Activated CD4-positive, CD25-positive, alpha-beta regulatory T cell treated with anti-CD3 and anti-CD28 coated beads, Interleukin-2, amount 50 U/mL, for 72 hours (primary cell): ENCODE results near the gene DROSHA.

Experiments used
- DNase-seq: peaks from one replicate; pipeline ENCODE4 v3.0.0; 2021

DROSHA gene

DNA sequence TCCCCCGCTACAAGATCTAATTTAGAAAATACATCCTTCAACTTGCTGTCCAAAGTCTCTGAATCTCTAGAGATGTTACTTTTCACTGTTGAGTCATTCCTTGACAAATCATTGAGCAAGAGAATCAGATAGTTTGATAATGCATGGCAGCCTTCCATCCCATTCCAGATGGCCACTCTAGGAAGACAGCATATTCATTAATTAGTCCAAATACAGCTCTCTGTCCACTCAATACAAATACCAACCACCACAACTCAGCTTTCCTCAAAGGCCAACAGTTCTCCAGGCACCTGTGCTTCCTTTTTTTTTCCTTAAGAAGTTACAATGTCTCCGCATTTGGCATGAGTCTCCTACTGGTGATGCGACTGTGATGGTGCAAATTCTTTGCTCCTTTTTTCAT is 72.3 kb downstream of the DROSHA start:
- DNase-seq: no peak

DNA sequence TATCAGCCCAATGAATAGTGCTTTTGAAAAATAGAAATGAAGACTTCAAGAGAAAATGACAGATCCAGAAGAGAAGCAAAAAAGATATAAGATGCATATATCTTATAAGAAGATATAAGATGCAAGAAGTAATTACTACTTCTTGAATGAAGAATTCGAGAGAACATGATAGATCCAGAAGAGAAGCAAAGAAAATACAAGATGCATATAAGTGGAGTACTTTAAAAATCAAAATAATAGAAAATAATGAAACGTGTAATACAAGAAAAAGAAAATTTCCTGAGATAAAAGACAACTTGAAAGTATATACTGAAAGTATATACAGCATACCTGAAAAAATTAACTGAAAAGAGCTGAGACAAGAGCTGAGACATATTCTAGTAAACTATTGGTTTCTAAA is 76.7 kb downstream of the DROSHA start:
- DNase-seq: no peak

DNA sequence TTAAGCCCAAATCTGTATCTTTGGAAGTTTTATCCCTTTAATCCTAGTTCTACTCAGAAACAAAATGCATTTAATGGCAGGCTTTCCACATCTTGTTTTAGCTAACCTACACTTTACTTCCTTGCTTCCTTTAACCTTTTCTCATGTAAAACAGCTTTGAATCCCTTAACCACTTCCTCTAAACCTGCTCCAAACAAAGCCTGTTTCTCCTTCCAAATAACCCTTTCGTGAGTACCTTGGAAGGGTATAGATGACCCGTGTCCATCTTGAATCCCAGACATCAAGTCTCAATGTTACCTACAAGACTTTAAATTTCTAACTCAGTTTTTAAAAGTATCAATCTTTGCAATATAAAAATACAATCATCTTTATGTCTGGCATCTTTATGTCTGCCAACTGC is 78.4 kb downstream of the DROSHA start:
- no peak for DNase-seq

DNA sequence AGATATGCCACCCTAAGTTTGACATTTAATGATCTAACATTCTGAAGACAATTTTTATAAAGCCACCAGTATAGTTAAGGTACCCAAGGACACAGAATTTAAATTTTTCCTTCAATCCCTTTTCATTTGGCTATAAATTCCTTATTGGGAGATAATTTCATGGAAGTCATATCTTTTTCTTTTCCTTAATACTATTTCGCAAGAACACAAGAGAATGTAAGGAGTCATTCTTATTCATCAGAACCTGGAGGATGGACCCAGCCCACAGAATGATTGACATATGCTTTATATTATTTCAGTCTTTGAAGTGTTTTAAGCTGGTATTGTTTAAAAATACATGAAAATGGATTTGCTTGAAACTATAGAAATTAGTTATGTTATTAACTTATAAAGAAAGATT is 79.6 kb downstream of the DROSHA start:
- no peak for DNase-seq

DNA sequence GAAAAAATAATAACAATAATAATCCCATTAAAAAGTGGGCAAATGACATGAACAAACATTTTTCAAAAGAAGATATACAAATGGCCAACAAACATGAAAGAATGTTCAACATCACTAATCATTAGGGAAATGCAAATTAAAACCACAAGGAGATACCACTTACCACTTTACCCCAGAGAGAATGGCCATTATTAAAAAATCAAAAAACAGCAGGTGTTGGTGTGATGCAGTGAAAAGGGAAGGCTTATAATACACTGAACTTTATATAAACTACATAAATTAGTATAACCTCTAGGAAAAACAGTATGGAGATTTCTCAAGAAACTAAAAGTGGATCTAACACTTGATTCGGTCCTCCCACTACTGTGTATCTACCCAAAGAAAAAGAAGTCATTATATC is 81.9 kb downstream of the DROSHA start:
- DNase-seq: no peak

DNA sequence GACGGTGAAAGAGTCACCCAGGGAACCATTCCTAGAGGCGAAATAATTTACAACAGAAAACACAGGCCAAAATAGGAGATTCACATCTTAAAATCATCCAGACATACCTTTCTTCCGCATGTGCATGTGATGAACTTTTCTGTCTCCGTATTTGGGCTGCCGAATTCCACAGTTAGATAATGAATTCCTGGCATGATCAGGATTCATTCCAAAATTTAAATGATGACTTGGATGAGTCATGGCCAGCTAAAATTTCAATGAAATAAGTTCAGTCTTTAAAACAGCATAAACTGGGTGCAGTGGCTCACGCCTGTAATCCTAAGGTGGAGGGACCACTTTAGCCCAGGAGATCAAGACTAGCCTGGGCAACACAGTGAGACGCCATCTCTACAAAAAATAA is 82.7 kb downstream of the DROSHA start:
- no peak for DNase-seq

DNA sequence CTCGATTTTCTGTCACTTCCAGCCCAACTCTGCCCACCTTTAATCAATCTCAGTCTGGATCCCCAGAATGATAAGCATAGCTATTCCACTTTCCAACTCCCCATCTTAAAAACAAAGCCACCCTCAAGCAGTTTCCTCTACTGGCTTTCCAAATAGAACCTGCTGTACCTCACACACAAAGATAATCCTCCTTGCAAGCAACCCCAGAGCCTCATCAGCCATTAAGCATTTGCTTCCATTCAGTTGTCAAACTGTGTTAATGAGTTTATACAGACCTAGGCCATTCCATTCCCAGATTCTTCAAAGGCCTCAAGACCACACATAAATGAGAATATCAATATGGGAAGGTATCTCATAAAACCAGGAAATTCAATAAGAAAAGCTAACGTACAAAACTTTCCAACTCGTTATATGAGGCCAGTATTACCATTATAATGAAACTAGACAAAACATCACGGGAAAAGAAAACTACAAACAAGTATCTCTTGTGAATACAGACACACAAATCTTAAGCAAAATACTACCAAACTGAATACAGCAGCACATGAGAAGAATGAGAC is 86.8 kb downstream of the DROSHA start:
- DNase-seq: no peak

DNA sequence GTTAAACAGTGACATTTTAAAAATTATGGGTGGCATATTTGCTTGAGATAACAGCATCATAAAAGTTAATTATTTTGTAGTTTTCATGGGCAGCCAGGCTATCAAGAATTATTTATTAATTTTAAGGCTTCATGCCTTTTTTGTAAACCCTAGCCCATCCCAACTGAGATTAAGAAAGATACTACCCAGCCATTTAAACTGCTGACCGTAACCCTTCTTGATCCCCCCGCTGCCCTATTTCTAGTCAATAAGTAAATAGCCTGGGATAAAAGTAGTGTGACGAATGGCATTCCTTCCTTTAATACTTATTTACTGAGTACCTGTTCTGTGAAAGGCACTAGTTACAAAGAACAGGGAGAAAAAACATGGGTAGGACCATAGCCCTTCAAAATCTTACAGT is 88.3 kb downstream of the DROSHA start:
- DNase-seq: no peak

DNA sequence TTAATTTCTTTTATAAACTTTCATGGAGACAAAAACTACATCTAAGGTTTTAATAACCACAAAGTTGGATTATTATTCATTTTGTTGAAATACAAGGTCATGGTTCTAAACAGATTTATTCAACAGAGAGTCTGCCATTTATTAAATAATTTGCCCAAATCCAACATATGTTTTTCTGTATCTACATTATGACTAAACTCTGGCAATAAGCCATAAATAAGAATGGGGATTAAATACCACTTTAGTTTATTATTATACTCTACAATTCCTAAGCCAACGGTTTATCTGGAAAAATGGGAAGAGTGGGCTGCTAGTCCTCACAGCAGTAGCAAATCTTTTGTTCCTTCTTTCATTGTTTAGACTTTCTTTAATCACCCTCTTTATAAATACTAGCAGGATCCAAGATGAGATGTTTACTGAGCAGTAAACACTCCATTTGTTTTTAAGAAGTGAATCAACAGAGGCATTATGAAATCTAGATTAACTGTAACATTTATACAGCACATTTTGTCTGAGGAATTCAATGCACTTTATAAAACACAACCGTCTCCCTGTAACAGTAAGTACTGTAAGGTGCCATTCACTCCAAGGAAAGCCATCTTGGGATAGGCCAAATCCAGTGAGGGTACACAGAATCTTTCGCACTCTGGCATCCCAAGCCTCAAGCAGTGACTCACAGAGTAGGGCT is 89.7 kb downstream of the DROSHA start:
- DNase-seq: no peak

DNA sequence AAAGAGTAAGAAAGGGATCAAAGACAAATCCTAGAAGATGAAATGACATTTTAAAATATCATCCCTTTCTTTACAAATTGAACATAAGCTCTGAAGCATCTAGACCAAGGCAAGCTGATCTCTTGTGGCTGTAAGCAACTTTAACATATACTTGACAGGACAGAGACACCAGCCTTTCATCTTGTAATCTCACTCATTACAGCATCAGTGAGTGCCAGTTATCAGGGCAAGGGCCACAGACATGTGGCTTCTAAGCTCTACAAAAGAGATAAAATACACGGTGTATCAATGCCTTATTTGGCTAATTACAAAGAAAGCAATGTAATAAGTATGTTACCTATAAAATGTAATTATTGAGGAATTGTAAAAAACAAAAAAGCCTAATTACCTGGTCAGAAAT is 95.0 kb downstream of the DROSHA start:
- DNase-seq: no peak

DNA sequence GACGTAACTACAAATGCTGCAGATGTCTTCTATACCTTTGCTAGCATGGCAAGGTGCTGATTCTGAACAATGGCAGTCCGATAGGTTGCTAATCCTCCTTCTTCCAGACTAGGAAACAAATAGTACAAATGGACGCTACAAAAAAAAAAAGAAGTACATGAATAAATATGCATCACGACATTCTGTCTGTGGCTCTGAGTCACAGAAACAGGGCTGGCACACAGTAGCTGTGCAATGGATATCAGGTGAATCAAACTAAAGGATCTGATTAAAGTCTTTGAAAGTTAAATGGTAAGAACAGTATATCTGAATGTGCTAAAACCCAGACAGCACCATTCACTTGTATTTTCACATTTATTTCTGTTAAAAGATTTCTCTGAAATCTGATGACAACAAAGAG is 96.2 kb downstream of the DROSHA start:
- DNase-seq: no peak

DNA sequence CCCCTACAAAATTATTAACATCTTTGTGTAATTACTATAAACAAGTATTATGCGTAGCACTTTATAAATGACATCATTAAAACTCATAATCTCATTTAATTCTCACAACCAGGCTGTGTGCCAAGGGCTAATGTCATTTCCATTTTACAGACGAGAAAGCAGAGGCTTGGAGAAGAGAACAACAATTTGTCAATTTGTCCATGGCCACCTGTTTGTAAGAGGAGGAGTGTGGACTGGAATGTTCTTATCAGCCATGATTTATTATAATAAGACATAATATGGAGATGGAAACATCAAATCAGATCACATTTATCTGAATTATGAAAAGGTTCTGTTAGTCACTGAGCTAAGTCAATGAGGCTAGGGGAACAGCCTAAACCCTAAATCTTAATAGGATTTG is 97.0 kb downstream of the DROSHA start:
- no peak for DNase-seq

DNA sequence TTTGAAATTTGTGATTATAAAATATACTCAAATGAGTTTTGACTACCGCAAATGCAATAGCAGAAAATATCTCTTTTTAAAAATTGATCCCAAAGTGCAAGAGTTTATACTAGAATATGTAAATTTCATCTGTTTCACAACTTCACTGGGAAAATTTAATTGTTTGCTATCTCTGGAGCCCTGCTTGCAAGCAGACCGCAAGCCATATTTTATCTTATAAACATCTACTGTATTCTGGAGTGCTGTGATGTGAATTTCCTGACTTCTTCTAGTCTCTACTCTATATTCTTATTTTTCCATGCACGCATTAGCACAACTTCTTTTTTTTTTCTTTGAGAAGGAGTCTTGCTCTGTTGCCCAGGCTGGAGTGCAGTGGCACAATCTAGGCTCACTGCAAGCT is 98.7 kb downstream of the DROSHA start:
- DNase-seq: no peak

DNA sequence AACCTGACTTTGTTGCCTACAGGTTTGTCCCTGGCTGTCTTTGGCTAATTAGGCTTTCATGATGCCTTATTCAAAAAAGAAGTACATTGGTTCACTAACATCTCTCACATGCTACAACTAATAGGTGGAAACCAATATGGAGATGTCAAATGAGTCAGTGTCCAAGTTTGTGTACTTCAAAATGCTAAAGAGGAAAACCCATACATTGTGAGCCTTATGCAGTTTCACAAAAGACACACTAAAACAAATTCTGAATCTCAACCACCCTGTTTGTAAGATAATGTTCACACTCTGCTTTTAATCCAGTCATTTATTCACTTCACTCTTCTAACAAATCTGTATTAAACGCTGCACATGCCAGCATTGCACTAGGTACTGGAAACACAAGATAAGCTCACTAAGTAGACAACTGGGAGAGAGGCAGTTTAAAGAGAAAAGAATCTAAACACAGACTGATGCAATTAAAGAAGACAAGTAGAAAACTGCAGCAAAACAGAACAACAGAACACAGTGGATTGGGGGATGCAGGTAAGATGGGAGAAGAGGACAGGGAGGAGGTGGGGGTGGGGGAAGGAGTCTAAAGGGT is 104.1 kb downstream of the DROSHA start:
- no peak for DNase-seq

DNA sequence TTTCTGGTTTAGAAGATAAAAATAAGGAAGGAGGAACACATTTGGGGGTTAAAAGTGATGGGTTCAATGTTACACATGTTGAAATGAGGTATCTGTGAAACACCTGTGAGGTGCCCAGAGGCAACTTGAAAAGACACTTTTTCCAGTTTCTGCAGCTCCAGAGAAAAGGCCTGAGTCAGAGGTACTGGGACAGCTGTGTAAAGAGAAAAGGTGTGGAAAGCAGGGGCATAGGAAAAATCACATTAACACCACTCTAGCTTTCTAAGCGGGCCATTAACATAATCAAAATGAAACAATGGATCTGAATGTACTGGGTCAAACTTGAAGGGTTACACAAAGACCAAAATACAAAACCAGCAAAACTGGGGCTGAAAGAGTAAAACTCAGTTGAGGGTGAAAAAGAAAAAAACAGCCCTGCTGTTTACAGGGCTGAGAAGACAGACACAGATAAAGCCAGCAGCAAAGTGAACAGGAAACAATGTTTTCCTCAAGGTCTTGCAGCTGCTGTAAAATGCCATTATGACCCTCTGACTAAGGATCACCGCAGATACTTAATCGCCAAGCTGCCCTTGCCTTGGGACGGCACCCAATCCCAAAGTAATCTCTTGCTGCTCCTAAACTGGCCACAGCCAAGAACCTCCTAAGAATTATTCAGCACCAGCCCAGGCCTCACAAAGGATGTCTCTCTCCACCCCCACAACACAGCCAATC is 104.7 kb downstream of the DROSHA start:
- DNase-seq: no peak

DNA sequence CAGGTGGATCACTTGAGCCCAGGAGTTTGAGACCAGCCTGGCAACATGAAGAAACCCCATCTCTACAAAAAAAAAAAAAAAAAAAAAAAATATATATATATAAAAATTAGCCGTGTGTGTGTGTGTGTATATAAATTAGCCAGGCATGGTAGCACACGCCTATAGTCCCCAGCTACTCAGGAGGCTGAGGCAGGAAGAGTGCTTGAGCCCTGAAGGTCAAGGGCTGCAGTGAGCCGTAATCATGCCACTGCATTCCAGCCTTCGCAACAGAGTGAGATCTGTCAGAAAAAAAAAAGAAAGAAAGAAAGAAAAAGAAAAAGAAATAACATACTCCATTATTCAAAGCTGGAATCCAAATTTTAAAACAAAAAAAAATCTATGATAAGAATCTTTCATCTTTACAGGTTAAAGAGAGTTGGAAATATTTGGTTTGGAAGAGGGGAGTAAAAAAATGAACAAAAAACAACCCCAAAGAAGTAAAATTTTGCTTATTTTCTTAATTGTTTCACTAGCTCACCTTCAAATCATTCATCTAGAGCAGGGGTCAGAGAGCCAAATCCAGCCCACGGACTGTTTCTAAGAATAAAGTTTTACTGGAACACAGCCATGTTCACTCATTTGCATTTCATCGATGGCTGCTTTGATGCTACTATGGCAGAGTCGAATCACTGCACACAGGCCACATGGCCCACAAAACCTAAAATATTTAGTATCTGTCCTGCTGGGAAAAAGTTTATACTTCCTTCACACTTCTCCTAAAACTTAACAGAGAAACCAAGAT is 109.9 kb downstream of the DROSHA start:
- DNase-seq: no peak

DNA sequence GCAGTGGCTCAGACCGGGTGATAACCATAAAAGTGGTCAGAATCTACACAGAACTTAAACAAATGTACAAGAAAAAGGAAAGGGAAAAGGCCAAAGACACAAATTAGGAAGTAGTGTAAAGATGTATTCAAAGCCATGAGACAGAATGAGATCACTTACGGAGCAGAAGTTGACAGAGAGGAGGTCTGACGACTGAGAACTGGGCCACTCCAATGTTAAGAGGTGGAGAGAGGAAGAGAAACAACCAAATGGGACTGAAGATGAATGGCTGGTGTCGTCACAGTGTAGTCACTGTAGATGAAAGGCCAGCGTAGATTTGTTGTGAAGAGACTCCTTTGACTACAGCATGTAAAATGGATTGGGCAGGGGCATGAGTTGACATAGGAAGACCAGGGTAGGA is 114.4 kb downstream of the DROSHA start:
- no peak for DNase-seq

DNA sequence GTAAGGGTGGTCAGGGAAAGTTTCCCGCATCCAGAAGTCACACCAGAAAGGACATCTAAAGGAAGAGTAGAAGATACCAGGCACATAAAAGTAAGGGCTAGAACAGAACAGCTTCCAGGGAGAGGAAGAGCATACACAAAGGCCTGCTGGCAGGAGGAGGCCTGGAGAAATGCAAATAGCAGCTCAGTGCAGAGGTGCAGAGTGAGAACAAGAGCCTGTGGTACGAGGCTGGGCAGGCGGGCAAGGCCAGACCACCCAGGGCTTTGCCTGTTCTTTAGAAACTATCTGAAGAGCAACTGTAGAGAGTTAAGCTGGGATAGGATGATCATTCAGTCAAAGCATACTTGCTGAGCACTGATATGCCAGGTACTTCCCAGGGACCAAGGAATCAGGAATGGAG is 115.3 kb downstream of the DROSHA start:
- DNase-seq: no peak

DNA sequence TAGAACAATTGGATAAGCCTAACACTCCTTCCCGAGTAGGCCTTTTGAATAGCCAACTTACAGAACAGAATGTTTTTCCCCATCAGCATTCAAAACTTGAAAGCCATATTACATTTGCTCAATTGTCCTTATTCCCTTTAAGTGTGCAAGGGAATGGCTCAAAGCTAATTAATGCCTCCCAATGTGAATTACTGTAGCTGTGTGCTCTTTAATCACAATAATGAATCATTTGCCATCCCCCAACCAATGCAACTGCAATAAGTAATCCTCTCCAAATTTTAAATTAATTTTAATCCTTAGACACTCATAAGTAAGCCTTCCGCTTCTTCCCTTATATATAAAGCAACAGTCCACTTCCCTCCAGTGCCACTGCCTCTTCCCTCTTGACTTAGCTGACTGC is 115.9 kb downstream of the DROSHA start:
- DNase-seq: no peak

DNA sequence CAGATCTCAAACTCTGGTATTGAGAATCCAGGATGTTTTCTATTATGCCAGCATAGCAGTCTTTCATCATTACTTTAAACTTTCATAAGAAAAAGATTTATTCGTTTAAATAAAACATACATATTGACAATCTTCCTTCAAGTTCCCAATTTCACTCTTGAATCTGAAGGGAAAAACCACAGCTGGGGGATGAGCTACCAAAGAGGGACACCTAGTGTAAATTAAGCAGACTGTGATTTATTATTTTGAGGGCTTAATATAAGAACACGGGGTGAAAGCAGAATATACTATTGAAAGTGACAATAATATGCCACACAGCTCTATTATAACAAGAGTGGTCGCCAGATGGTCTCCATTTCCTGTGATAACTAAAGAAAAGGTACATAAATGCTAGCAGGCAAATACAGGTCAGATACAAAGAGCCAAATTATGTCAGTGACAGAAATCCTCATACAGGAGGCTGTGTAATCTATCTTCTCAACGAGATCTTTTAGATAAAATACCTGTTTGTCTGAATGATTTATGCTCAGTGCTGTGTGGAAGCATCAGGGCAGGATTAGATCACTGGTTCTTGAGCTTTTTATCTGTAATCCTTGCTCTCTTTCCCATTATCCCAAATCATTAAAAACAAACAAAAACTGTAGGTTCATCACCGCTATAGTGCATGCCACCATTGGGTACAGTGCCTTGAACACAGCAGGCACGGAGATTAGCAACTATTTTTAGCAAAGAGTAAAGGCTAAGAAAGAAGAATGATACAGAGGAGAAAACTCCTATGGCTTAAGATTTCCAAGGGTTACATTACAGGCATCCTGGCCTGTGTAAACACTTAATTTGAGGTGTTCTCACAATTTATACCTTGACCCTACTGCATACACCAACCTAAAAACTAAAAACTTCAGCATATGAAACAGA is 116.6 kb downstream of the DROSHA start:
- no peak for DNase-seq

DNA sequence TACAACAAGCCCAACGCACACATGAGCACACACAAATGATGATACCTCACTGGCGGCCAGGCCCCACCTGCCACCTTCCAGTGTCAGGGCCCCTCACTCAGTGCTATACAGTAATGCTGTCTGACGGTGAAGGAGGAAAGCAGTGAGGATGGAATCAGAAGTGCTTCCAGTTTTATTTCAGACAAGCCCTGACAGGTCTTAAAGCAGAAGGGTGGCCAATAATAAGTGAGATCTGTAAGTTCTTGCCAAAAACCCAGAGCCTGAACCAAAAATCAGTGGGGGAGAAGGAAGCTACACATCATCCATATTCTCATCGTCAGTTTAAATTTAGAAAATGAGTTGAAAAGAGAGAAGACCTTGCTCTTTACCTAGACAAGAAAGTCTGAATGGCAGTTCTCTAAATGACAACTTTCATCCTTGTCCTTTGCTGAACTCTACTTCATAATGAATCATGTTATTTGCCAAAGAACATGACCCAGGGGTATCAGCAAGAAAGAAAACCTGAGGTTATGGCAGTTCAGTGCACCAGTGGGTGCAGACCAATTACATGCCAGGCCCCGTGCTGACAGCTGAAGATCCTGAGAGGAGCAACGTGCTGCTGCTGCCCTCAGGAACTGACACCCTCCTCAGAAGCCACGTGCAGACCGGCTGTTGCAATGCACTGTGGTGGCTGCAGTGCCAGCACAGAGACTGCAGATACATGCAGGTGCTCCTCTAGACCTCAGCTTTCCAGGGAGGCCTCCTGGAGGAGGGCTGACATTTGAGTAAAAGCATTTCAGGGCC is 118.7 kb downstream of the DROSHA start:
- DNase-seq: no peak

DNA sequence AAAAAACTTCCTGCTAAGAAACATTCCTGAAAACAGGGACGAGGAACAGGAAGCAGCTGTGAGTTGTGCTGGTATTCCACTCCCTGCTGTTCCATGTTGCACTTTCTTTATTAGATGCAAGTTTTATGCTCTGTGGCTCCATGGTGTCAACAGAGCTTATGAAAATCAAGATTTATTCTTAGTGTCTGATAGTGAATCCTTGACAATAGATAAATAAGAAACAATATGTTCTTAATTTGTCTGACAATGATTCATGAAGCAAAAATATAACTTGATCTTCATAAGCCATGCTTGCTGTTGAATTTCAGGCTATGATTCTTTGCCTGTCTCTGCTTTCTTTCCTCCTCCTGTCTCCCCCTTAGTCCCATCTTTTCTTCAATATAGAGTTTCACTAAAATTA is 119.6 kb downstream of the DROSHA start:
- no peak for DNase-seq
